Astrocyte (in vitro differentiated cells and primary cell): Measurements from ENCODE around the gene KRTAP5-6. TPM values are rescaled to one million over a fixed set of nuclear protein-coding genes. Genes with fewer than 3 reads are reported as not detected.

Experiments
- DNase-seq: peaks from one replicate; pipeline ENCODE4 v3.0.0-alpha.2; 2010; ENCODE audit warnings: low read depth
- FAIRE-seq: peaks from 2 replicates; lab custom pipeline; 2011; peaks lifted over from hg19 to GRCh38; lab: Jason Lieb, UNC
- H2AFZ ChIP-seq: 2 replicates; pipeline ENCODE4 v1.6.0; 2012; ENCODE audit warnings: low read depth, low read length, inconsistent platforms
- H3K27ac ChIP-seq: 2 replicates; pipeline ENCODE4 v1.5.1; 2011; ENCODE audit warnings: low read depth, low read length, inconsistent platforms
- H3K27me3 ChIP-seq: 2 replicates; pipeline ENCODE4 v1.6.0; 2011; ENCODE audit warnings: low read length, inconsistent platforms; ENCODE audit not compliant: insufficient read depth
- H3K36me3 ChIP-seq: 2 replicates; pipeline ENCODE4 v1.5.1; 2011; ENCODE audit warnings: low read length, inconsistent platforms; ENCODE audit not compliant: insufficient read depth
- H3K4me1 ChIP-seq: 2 replicates; pipeline ENCODE4 v1.5.1; 2011; ENCODE audit warnings: low read length, inconsistent platforms; ENCODE audit not compliant: insufficient read depth
- H3K4me2 ChIP-seq: 2 replicates; pipeline ENCODE4 v1.6.0; 2012; ENCODE audit warnings: low read length, inconsistent platforms
- H3K4me3 ChIP-seq: 2 replicates; pipeline ENCODE4 v1.5.1; 2011; ENCODE audit warnings: low read depth, mild to moderate bottlenecking, low read length, inconsistent platforms; ENCODE audit not compliant: insufficient read depth
- H3K79me2 ChIP-seq: 2 replicates; pipeline ENCODE4 v1.6.0; 2012; ENCODE audit warnings: mild to moderate bottlenecking, low read length, inconsistent platforms; ENCODE audit not compliant: insufficient read depth
- H3K9ac ChIP-seq: 2 replicates; pipeline ENCODE4 v1.6.0; 2012; ENCODE audit warnings: mild to moderate bottlenecking, low read length, inconsistent platforms
- H3K9me3 ChIP-seq: 2 replicates; pipeline ENCODE4 v1.5.1; 2012; ENCODE audit warnings: low read depth, mild to moderate bottlenecking, low read length, inconsistent platforms; ENCODE audit not compliant: insufficient read depth
- H4K20me1 ChIP-seq: 2 replicates; pipeline ENCODE4 v1.6.0; 2012; ENCODE audit warnings: low read length, inconsistent platforms; ENCODE audit not compliant: insufficient read depth
- H3K27ac Mint-ChIP-seq: one replicate; pipeline ENCODE4 v1.8.0; 2021; ENCODE audit warnings: mild to moderate bottlenecking, mixed read lengths; ENCODE audit not compliant: unreplicated experiment
- H3K27me3 Mint-ChIP-seq: one replicate; pipeline ENCODE4 v1.8.0; 2021; ENCODE audit warnings: low read depth, mixed read lengths; ENCODE audit not compliant: unreplicated experiment
- H3K36me3 Mint-ChIP-seq: one replicate; pipeline ENCODE4 v1.8.0; 2021; ENCODE audit warnings: low read depth, mixed read lengths; ENCODE audit not compliant: unreplicated experiment
- H3K4me1 Mint-ChIP-seq: one replicate; pipeline ENCODE4 v1.8.0; 2021; ENCODE audit warnings: low read depth, mixed read lengths; ENCODE audit not compliant: unreplicated experiment
- H3K4me3 Mint-ChIP-seq: one replicate; pipeline ENCODE4 v1.8.0; 2021; ENCODE audit warnings: mild to moderate bottlenecking, moderate library complexity, mixed read lengths; ENCODE audit not compliant: unreplicated experiment
- H3K9me3 Mint-ChIP-seq: one replicate; pipeline ENCODE4 v1.8.0; 2021; ENCODE audit warnings: mild to moderate bottlenecking, mixed read lengths; ENCODE audit not compliant: unreplicated experiment
- EZH2 ChIP-seq: IDR thresholded peaks from 2 replicates; pipeline ENCODE4 v1.6.1; 2012; ENCODE audit warnings: mild to moderate bottlenecking, low read length, inconsistent platforms; ENCODE audit not compliant: insufficient read depth
- total RNA-seq: library from RNA; stranded (reverse); gene quantifications from 2 replicates; pipeline ENCODE4 v1.2.1, GENCODE V29; 2021
- TF ChIP-seq, protein P1 (sequence below): IDR thresholded peaks from 2 replicates; pipeline ENCODE4 v1.5.1; 2011; ENCODE audit warnings: low read depth, mild to moderate bottlenecking, inconsistent platforms, low read length, moderate library complexity; ENCODE audit not compliant: insufficient read depth

The KRTAP5-6 gene
- total RNA-seq, 1 donor from 2014 or later: not detected

DNA sequence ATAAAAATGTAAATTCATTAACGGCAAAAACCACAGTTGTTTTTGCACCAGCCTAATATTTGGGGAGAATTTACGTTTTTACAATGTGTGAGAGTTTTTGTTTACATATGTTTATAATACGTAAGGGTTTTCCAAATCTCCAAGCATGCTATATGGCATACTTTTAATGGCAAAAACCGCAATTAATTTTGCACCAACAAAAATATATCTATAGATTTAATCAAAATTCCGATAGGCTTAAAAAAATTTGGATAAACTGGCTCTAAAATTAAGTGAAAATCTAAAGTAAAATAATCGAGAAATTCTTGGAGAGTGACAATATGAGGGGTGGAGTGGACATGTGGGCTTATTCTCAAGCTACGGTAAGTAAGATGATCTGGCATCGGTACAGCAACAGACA, 22.8 kb downstream of the KRTAP5-6 start:
- FAIRE-seq (no peak), DNase-seq (no peak)
- H2AFZ ChIP-seq: no peak overlapping the region
- H3K4me3 ChIP-seq: no peak overlapping the region
- no peaks in the 10 kb centered on the region for H3K79me2 ChIP-seq
- Mint-ChIP-seq H3K27ac (no peak overlapping the region), H3K4me3 (no peak overlapping the region), H3K27me3 (peaks cover 38% of the 10 kb centered on the region), H3K9me3 (no peaks in the 10 kb centered on the region), H3K4me1 (no peaks in the 10 kb centered on the region), H3K36me3 (no peaks in the 10 kb centered on the region)
- H3K4me1 ChIP-seq: no peaks in the 10 kb centered on the region
- no peak overlapping the region for H3K4me2 ChIP-seq
- H3K9ac ChIP-seq: no peak overlapping the region
- H3K9me3 ChIP-seq: no peaks in the 10 kb centered on the region
- H4K20me1 ChIP-seq: no peaks in the 10 kb centered on the region
- H3K27ac ChIP-seq: no peak overlapping the region
- no peak for TF ChIP-seq EZH2
- TF ChIP-seq, protein P1, sequence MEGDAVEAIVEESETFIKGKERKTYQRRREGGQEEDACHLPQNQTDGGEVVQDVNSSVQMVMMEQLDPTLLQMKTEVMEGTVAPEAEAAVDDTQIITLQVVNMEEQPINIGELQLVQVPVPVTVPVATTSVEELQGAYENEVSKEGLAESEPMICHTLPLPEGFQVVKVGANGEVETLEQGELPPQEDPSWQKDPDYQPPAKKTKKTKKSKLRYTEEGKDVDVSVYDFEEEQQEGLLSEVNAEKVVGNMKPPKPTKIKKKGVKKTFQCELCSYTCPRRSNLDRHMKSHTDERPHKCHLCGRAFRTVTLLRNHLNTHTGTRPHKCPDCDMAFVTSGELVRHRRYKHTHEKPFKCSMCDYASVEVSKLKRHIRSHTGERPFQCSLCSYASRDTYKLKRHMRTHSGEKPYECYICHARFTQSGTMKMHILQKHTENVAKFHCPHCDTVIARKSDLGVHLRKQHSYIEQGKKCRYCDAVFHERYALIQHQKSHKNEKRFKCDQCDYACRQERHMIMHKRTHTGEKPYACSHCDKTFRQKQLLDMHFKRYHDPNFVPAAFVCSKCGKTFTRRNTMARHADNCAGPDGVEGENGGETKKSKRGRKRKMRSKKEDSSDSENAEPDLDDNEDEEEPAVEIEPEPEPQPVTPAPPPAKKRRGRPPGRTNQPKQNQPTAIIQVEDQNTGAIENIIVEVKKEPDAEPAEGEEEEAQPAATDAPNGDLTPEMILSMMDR: no peak
- H3K27me3 ChIP-seq: peaks cover 3% of the 10 kb centered on the region
- no peaks in the 10 kb centered on the region for H3K36me3 ChIP-seq

- Mint-ChIP-seq H3K4me1 (no peaks in the 10 kb centered on the region), H3K36me3 (no peaks in the 10 kb centered on the region), H3K9me3 (no peaks in the 10 kb centered on the region), H3K27ac (no peak overlapping the region), H3K4me3 (no peak overlapping the region), H3K27me3 (peaks cover 67% of the 10 kb centered on the region)
- H3K4me1 ChIP-seq: no peaks in the 10 kb centered on the region
- no peaks in the 10 kb centered on the region for H3K36me3 ChIP-seq
- TF ChIP-seq EZH2: no peak
- TF ChIP-seq, protein P1: no peak
- no peak overlapping the region for H3K27ac ChIP-seq
- H3K4me3 ChIP-seq: no peak overlapping the region
- FAIRE-seq: no peak
- H3K9me3 ChIP-seq: peaks cover 6% of the 10 kb centered on the region
- H3K79me2 ChIP-seq: no peaks in the 10 kb centered on the region
- no peak overlapping the region for H2AFZ ChIP-seq
- no peaks in the 10 kb centered on the region for H4K20me1 ChIP-seq
- H3K27me3 ChIP-seq: peaks cover 8% of the 10 kb centered on the region
- no peak for DNase-seq
- H3K4me2 ChIP-seq: no peak overlapping the region
- no peak overlapping the region for H3K9ac ChIP-seq
These were observed 30.2 kb downstream of the KRTAP5-6 start for GRCh38 chr11:1727096-1727690.

GRCh38 chr11:1727861-1728260, 30.9 kb downstream of the KRTAP5-6 start:
- H3K9ac ChIP-seq: no peak overlapping the region
- no peak overlapping the region for H3K27ac ChIP-seq
- no peaks in the 10 kb centered on the region for H3K79me2 ChIP-seq
- peaks cover 6% of the 10 kb centered on the region for H3K9me3 ChIP-seq
- TF ChIP-seq EZH2: no peak
- TF ChIP-seq, protein P1: no peak
- no peak overlapping the region for H3K27ac Mint-ChIP-seq
- no peaks in the 10 kb centered on the region for H3K4me1 ChIP-seq
- no peak overlapping the region for H2AFZ ChIP-seq
- no peaks in the 10 kb centered on the region for H3K36me3 ChIP-seq
- no peaks in the 10 kb centered on the region for H3K9me3 Mint-ChIP-seq
- H3K27me3 Mint-ChIP-seq: peaks cover 72% of the 10 kb centered on the region
- no peak overlapping the region for H3K4me3 Mint-ChIP-seq
- no peaks in the 10 kb centered on the region for H3K36me3 Mint-ChIP-seq
- peaks cover 13% of the 10 kb centered on the region for H3K27me3 ChIP-seq
- no peaks in the 10 kb centered on the region for H3K4me1 Mint-ChIP-seq
- FAIRE-seq (no peak), DNase-seq (no peak)
- no peaks in the 10 kb centered on the region for H4K20me1 ChIP-seq
- no peak overlapping the region for H3K4me3 ChIP-seq
- no peak overlapping the region for H3K4me2 ChIP-seq
